Activated T-helper 1 cell treated with anti-CD3 and anti-CD28 coated beads, Interleukin-12 subunit alpha, Interleukin-12 subunit beta, Interleukin-2, Interleukin-4 antibody, amounts not matched to agents 30 ng/mL and 10 ng/mL and 1 ng/mL, durations not matched to agents 14 hours and 24 hours and 36 hours (primary cell): Measurements from ENCODE around the gene KATNBL1. TPM values are rescaled to one million over a fixed set of nuclear protein-coding genes. Genes with fewer than 3 reads are reported as not detected.
"Not testable (repeated sequence)": the region's sequence is repeated elsewhere in the genome, so short reads cannot be mapped to it uniquely, and the experiment has no call there.

Experiments
- DNase-seq: peaks from one replicate; pipeline ENCODE4 v3.0.0; 2021; ENCODE audit warnings: low spot score
- H3K27ac Mint-ChIP-seq: one replicate; pipeline ENCODE4 v1.8.0; 2021; ENCODE audit warnings: mild to moderate bottlenecking, mixed read lengths
- H3K27me3 Mint-ChIP-seq: one replicate; pipeline ENCODE4 v1.8.0; 2022; ENCODE audit warnings: mild to moderate bottlenecking, moderate library complexity, mixed read lengths; ENCODE audit not compliant: insufficient read depth
- H3K36me3 Mint-ChIP-seq: one replicate; pipeline ENCODE4 v1.8.0; 2021; ENCODE audit warnings: low read depth, mixed read lengths
- H3K4me1 Mint-ChIP-seq: one replicate; pipeline ENCODE4 v1.8.0; 2021; ENCODE audit warnings: low read depth, mixed read lengths
- H3K4me3 Mint-ChIP-seq: one replicate; pipeline ENCODE4 v1.8.0; 2021; ENCODE audit warnings: mild to moderate bottlenecking, moderate library complexity, mixed read lengths
- H3K9me3 Mint-ChIP-seq: one replicate; pipeline ENCODE4 v1.8.0; 2021; ENCODE audit warnings: mixed read lengths
- intact Hi-C: fragments of 100-400 bp; cut with micrococcal nuclease; formaldehyde crosslinking; loops from one replicate; pipeline ENCODE4 v1.15.1; 2024
- total RNA-seq: library from RNA; stranded (reverse); gene quantifications from 2 replicates; pipeline ENCODE4 v1.2.3, GENCODE V29; 2022

The KATNBL1 gene
- total RNA-seq, 1 donor from 2014 or later, result 37.6 TPM

GRCh38 chr15:34165987-34166573 is 43.8 kb downstream of the KATNBL1 start:
- Mint-ChIP-seq H3K36me3 (peaks cover 50% of the 10 kb centered on the region), H3K9me3 (peaks cover 46% of the 10 kb centered on the region)
- H3K4me3 Mint-ChIP-seq, H3K27ac Mint-ChIP-seq, DNase-seq, H3K27me3 Mint-ChIP-seq, H3K4me1 Mint-ChIP-seq, intact Hi-C loops: not testable (repeated sequence)

DNA sequence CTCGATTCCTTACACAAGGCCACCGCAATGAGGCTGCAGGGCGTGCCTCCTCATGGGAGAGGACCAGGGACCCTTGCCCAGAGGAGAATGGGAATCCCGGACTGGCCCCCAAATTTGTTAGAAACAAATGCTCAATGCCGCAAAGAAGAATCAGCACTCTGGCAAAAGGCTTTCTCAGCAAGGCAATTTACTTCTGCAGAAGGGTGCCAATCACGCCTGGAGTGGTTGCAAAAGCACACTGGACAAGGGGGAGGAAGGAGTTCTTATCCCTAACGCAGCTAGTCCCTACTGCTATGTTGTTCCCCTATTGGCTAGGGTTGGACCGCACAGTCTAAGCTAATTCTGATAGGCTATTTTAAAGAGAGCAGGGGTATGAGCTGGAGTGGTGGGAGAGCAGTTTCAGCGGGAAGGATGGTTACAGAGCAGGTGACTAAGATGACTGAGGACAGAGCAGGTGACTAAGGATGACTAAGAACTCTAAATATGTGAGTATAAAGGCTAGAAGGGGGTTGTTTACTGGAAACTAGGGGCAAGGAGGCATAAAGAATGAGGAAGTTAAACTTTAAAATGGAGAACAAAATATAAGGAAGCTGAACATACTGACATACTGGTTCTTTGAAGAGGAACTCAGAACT is 48.5 kb downstream of the KATNBL1 start:
- DNase-seq, result no peak
- peak overlapping the region; percentile 8 for H3K27ac Mint-ChIP-seq
- H3K9me3 Mint-ChIP-seq, result peaks cover 67% of the 10 kb centered on the region
- intact Hi-C loops, result no loop called here
- peaks cover 69% of the 10 kb centered on the region for H3K36me3 Mint-ChIP-seq
- H3K4me3 Mint-ChIP-seq, result no peak overlapping the region
- no peaks in the 10 kb centered on the region for H3K4me1 Mint-ChIP-seq
- H3K27me3 Mint-ChIP-seq, result no peaks in the 10 kb centered on the region

GRCh38 chr15:34160735-34161134 is 49.2 kb downstream of the KATNBL1 start:
- intact Hi-C loops, result no loop called here
- H3K36me3 Mint-ChIP-seq, result peaks cover 77% of the 10 kb centered on the region
- H3K4me1 Mint-ChIP-seq, result no peaks in the 10 kb centered on the region

DNA sequence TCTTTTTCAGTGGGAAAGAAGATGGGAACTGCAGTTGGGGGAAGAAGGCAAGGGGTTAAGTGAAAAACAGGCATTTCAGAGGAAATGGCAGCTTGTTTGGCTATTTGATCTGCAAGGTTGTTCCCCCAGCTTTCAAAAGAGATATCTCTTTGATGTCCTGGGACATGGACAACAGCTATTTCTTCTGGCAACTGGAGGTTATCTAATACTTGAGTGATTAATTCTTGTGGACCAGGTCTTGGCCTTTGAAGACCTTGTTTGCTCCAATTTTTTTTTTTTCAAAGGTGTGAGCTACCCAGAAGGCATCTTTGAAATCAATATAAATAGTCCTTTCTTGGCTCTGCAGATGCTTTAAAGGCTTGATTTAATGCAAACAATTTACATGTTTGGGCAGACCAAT is 51.5 kb downstream of the KATNBL1 start:
- Mint-ChIP-seq H3K4me3 (no peak overlapping the region), H3K9me3 (peaks cover 69% of the 10 kb centered on the region), H3K27ac (no peak overlapping the region), H3K4me1 (no peaks in the 10 kb centered on the region), H3K36me3 (peaks cover 75% of the 10 kb centered on the region), H3K27me3 (no peaks in the 10 kb centered on the region)
- intact Hi-C loops, result no loop called here
- no peak for DNase-seq

More at GRCh38 chr15:34160735-34161134, 49.2 kb downstream of the KATNBL1 start:
- no peaks in the 10 kb centered on the region for H3K27me3 Mint-ChIP-seq
- H3K4me3 Mint-ChIP-seq, result no peak overlapping the region
- H3K27ac Mint-ChIP-seq, result no peak overlapping the region
- DNase-seq, result no peak
- peaks cover 74% of the 10 kb centered on the region for H3K9me3 Mint-ChIP-seq

DNA sequence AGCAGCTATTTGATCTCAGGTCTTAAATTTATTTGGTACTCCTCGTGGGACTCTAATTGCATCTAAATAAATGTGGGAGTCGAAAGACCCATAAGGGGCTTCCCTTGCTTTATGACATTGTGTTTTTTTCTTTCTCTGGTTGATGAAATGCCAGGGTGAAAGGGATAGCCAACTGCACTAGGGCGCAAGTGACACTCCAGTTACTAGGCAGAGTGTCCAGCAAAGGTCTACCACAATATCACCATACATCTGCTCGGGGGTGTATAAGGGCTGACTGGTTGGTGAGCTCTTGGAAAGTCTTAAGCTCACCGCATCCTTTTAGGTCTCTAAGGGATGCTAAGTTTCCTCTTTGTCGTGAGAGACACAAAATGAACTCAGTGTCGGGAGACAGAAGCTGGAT is 54.0 kb downstream of the KATNBL1 start:
- H3K27me3 Mint-ChIP-seq, result no peaks in the 10 kb centered on the region
- DNase-seq, result no peak
- H3K36me3 Mint-ChIP-seq, result peaks cover 59% of the 10 kb centered on the region
- peaks cover 50% of the 10 kb centered on the region for H3K9me3 Mint-ChIP-seq
- intact Hi-C loops, result no loop called here
- H3K4me1 Mint-ChIP-seq, result no peaks in the 10 kb centered on the region
- no peak overlapping the region for H3K27ac Mint-ChIP-seq
- no peak overlapping the region for H3K4me3 Mint-ChIP-seq

- Mint-ChIP-seq H3K4me3 (no peak overlapping the region), H3K27ac (no peak overlapping the region), H3K36me3 (peaks cover 60% of the 10 kb centered on the region), H3K4me1 (no peaks in the 10 kb centered on the region), H3K27me3 (no peaks in the 10 kb centered on the region), H3K9me3 (peaks cover 39% of the 10 kb centered on the region)
- intact Hi-C loops, result no loop called here
- DNase-seq, result no peak
Observed at GRCh38 chr15:34154725-34155204, 55.1 kb downstream of the KATNBL1 start.

- H3K36me3 Mint-ChIP-seq, result peaks cover 29% of the 10 kb centered on the region
- H3K27ac Mint-ChIP-seq, result peak overlapping the region; percentile 24
Observed at GRCh38 chr15:34147371-34148140, 62.3 kb downstream of the KATNBL1 start.

GRCh38 chr15:34133511-34133910 is 76.4 kb downstream of the KATNBL1 start:
- Mint-ChIP-seq H3K4me3 (no peak overlapping the region), H3K4me1 (no peaks in the 10 kb centered on the region), H3K27me3 (no peaks in the 10 kb centered on the region), H3K36me3 (no peaks in the 10 kb centered on the region), H3K27ac (no peak overlapping the region), H3K9me3 (no peaks in the 10 kb centered on the region)
- intact Hi-C loops, result no loop called here
- no peak for DNase-seq

More at GRCh38 chr15:34147371-34148140, 62.3 kb downstream of the KATNBL1 start:
- intact Hi-C loops, result no loop called here
- Mint-ChIP-seq H3K4me1 (no peaks in the 10 kb centered on the region), H3K27me3 (no peaks in the 10 kb centered on the region), H3K9me3 (no peaks in the 10 kb centered on the region), H3K4me3 (no peak overlapping the region)
- DNase-seq, result no peak

GRCh38 chr15:34132881-34133280 is 77.0 kb downstream of the KATNBL1 start:
- H3K27ac Mint-ChIP-seq, result no peak overlapping the region
- no peaks in the 10 kb centered on the region for H3K27me3 Mint-ChIP-seq
- H3K9me3 Mint-ChIP-seq, result no peaks in the 10 kb centered on the region
- H3K4me3 Mint-ChIP-seq, result no peak overlapping the region
- no peaks in the 10 kb centered on the region for H3K36me3 Mint-ChIP-seq
- no peak for DNase-seq
- H3K4me1 Mint-ChIP-seq, result no peaks in the 10 kb centered on the region
- intact Hi-C loops, result no loop called here

DNA sequence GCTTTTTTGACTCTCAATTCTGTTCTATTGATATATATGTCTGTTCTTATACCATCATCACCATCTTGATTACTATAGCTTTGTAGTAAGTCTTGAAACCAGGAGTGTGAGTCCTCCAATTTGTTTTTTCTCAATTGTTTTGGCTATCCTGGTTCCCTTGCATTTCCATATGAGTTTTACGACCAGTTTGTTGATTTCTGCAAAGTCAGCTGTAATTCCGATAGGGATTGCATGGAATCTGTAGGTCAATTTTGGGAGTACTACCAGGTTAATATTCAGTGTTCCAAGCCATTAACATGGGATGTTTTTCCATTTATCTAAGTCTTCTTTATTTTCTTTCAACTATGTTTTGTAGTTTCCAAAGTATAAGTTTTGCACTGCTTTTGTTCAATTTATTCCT is 81.0 kb downstream of the KATNBL1 start:
- Mint-ChIP-seq H3K27me3 (peaks cover 2% of the 10 kb centered on the region), H3K27ac (no peak overlapping the region), H3K4me3 (no peak overlapping the region), H3K9me3 (no peaks in the 10 kb centered on the region), H3K36me3 (no peaks in the 10 kb centered on the region), H3K4me1 (no peaks in the 10 kb centered on the region)
- no peak for DNase-seq
- intact Hi-C loops, result no loop called here

- no peak overlapping the region for H3K27ac Mint-ChIP-seq
- H3K27me3 Mint-ChIP-seq, result peaks cover 3% of the 10 kb centered on the region
- intact Hi-C loops, result no loop called here
Observed at GRCh38 chr15:34126522-34126921, 83.4 kb downstream of the KATNBL1 start.

DNA sequence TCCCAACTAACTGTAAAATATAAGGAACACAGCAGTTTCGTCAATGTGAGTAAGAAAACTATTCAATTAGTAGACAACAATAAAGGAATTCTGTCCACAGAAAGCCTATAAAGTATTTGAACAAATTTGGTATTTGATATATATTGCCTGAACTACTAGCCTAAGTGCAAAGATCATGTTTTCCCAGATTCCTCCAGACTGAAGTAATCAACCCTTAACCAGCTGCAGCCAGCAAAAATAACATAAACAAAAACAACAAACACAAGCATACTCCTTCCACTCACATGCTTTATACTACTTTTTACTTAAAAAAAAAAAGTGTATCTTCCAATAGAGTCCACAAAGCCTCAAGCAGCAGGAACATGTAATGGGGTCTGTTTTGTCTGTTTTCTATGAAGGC is 84.0 kb downstream of the KATNBL1 start:
- intact Hi-C loops, result no loop called here
- Mint-ChIP-seq H3K9me3 (no peaks in the 10 kb centered on the region), H3K4me3 (no peak overlapping the region), H3K36me3 (no peaks in the 10 kb centered on the region), H3K27me3 (peaks cover 3% of the 10 kb centered on the region), H3K4me1 (no peaks in the 10 kb centered on the region), H3K27ac (no peak overlapping the region)
- no peak for DNase-seq

More at GRCh38 chr15:34126522-34126921, 83.4 kb downstream of the KATNBL1 start:
- H3K4me1 Mint-ChIP-seq, result no peaks in the 10 kb centered on the region
- H3K4me3 Mint-ChIP-seq, result no peak overlapping the region
- H3K36me3 Mint-ChIP-seq, result no peaks in the 10 kb centered on the region
- no peaks in the 10 kb centered on the region for H3K9me3 Mint-ChIP-seq
- DNase-seq, result no peak

- no peak overlapping the region for H3K4me3 Mint-ChIP-seq
- H3K27me3 Mint-ChIP-seq, result peaks cover 3% of the 10 kb centered on the region
- no peaks in the 10 kb centered on the region for H3K4me1 Mint-ChIP-seq
- H3K9me3 Mint-ChIP-seq, result no peaks in the 10 kb centered on the region
- DNase-seq, result no peak
- intact Hi-C loops, result no loop called here
- no peaks in the 10 kb centered on the region for H3K36me3 Mint-ChIP-seq
- H3K27ac Mint-ChIP-seq, result no peak overlapping the region
Observed at GRCh38 chr15:34124651-34125050, 85.2 kb downstream of the KATNBL1 start.
